ENCODE measurements around the gene ZNF775. TPM values are rescaled to one million over a fixed set of nuclear protein-coding genes. Genes with fewer than 3 reads are reported as not detected.

The ZNF775 gene
- polyA plus RNA-seq, 1 donor (not counting 4 experiments of a cell fraction or from before 2014, with no cell fraction given): 1.0 TPM

DNA sequence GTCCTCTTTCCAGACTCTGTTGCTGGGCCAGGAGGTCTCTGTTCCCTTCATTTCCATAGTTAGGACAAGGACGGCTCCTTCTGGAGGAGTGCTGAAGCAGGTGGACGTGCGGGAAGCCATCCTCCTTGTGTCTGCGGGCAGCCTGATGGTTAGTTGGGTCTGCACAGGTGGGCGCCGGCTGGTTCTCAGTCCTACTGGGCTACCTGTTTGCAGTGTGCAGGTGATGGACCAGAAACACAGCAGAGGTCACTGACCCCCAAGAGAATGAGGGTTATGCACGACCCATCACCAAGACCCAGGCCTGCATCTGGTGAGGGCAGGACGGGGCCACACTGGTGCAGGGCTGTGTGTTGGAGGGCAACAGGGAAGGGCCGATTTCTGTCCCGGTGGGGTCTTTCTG is 45.5 kb upstream of the ZNF775 start:
- FAIRE-seq (no peak), DNase-seq (ENCODE audit: low read depth, low spot score) (no peak)
- no peak overlapping the region for H3K9ac ChIP-seq (ENCODE audit: control insufficient read depth, extremely low read depth, insufficient read depth, low read length)
- no peak overlapping the region for H2AFZ ChIP-seq (ENCODE audit: control insufficient read depth, low read length)
- no peaks in the 10 kb centered on the region for H4K20me1 ChIP-seq (ENCODE audit: control insufficient read depth, extremely low read depth, insufficient read depth, low read length)
- no peaks in the 10 kb centered on the region for H3K9me3 ChIP-seq (ENCODE audit: control insufficient read depth, low read depth, low read length)
- H3K27ac ChIP-seq (ENCODE audit: control insufficient read depth, insufficient read depth, low read length): no peak overlapping the region
- H3K36me3 ChIP-seq (ENCODE audit: control insufficient read depth in 2 of 2, extremely low read depth in 1 of 2, insufficient read depth in 2 of 2, low read length in 2 of 2): no peaks in the 10 kb centered on the region
- no peaks in the 10 kb centered on the region for H3K79me2 ChIP-seq (ENCODE audit: control insufficient read depth, insufficient read depth, low read length)
- no peak overlapping the region for H3K4me3 ChIP-seq (ENCODE audit: control insufficient read depth in 2 of 3, extremely low read depth in 1 of 3, insufficient read depth in 2 of 3, low read depth in 1 of 3, low read length in 3 of 3)
- no peaks in the 10 kb centered on the region for H3K9me1 ChIP-seq (ENCODE audit: control insufficient read depth, extremely low read depth, insufficient read depth, low read length)
- H3K27me3 ChIP-seq (ENCODE audit: control insufficient read depth, extremely low read depth, insufficient read depth, low read length): no peaks in the 10 kb centered on the region
- H3K4me2 ChIP-seq (ENCODE audit: control insufficient read depth, extremely low read depth, insufficient read depth, low read depth, low read length): no peak overlapping the region
- dilution Hi-C loops (cut with MboI; ENCODE audit: extremely low pct_ligation_motif_present, low sequenced_read_pairs): no loop called here
- no peak for TF ChIP-seq EZH2 (IDR thresholded peaks at IDR 0.05; ENCODE audit: low read length)
- TF ChIP-seq, protein P1, sequence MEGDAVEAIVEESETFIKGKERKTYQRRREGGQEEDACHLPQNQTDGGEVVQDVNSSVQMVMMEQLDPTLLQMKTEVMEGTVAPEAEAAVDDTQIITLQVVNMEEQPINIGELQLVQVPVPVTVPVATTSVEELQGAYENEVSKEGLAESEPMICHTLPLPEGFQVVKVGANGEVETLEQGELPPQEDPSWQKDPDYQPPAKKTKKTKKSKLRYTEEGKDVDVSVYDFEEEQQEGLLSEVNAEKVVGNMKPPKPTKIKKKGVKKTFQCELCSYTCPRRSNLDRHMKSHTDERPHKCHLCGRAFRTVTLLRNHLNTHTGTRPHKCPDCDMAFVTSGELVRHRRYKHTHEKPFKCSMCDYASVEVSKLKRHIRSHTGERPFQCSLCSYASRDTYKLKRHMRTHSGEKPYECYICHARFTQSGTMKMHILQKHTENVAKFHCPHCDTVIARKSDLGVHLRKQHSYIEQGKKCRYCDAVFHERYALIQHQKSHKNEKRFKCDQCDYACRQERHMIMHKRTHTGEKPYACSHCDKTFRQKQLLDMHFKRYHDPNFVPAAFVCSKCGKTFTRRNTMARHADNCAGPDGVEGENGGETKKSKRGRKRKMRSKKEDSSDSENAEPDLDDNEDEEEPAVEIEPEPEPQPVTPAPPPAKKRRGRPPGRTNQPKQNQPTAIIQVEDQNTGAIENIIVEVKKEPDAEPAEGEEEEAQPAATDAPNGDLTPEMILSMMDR (optimal IDR thresholded peaks at IDR 0.05 in 1 of 3, IDR thresholded peaks at IDR 0.05 in 1 of 3, conservative IDR thresholded peaks at IDR 0.05 in 1 of 3; ENCODE audit: extremely low read depth in 1 of 3, insufficient read depth in 2 of 3, low read length in 3 of 3): no peak
- H3K4me1 ChIP-seq (ENCODE audit: control insufficient read depth, extremely low read depth, insufficient read depth, low read length): no peaks in the 10 kb centered on the region

DNA sequence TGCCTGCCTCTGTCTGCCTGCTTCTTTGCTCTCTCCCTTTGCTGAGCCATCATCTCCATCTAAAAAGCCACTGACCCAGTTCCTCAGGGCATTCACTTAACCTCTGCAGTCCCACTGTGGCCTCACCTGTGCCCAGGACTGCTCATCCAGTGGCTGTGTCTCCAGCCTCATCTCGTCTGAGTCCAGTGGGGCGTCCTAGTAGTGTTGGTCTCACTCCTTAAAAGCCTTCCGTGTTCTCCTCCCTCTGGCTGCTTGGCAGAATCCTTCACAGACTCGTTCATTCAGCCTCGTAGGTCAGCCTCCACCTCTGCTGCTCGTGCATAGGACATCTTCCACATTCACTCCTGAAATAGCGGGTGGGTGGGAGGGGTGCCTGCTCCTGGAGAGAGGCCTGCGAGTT is 45.0 kb upstream of the ZNF775 start:
- FAIRE-seq (no peak), DNase-seq (ENCODE audit: low read depth, low spot score) (no peak)
- no peaks in the 10 kb centered on the region for H3K79me2 ChIP-seq (ENCODE audit: control insufficient read depth, insufficient read depth, low read length)
- no peak overlapping the region for H3K4me3 ChIP-seq (ENCODE audit: control insufficient read depth in 2 of 3, extremely low read depth in 1 of 3, insufficient read depth in 2 of 3, low read depth in 1 of 3, low read length in 3 of 3)
- TF ChIP-seq EZH2 (IDR thresholded peaks at IDR 0.05; ENCODE audit: low read length): no peak
- TF ChIP-seq, protein P1 (optimal IDR thresholded peaks at IDR 0.05 in 1 of 3, IDR thresholded peaks at IDR 0.05 in 1 of 3, conservative IDR thresholded peaks at IDR 0.05 in 1 of 3; ENCODE audit: extremely low read depth in 1 of 3, insufficient read depth in 2 of 3, low read length in 3 of 3): no peak
- no peaks in the 10 kb centered on the region for H3K9me1 ChIP-seq (ENCODE audit: control insufficient read depth, extremely low read depth, insufficient read depth, low read length)
- dilution Hi-C loops (cut with MboI; ENCODE audit: extremely low pct_ligation_motif_present, low sequenced_read_pairs): no loop called here
- peaks cover under 1% of the 10 kb centered on the region for H3K27me3 ChIP-seq (ENCODE audit: control insufficient read depth, extremely low read depth, insufficient read depth, low read length)
- H3K4me1 ChIP-seq (ENCODE audit: control insufficient read depth, extremely low read depth, insufficient read depth, low read length): no peaks in the 10 kb centered on the region
- no peak overlapping the region for H3K9ac ChIP-seq (ENCODE audit: control insufficient read depth, extremely low read depth, insufficient read depth, low read length)
- H3K9me3 ChIP-seq (ENCODE audit: control insufficient read depth, low read depth, low read length): no peaks in the 10 kb centered on the region
- no peak overlapping the region for H3K4me2 ChIP-seq (ENCODE audit: control insufficient read depth, extremely low read depth, insufficient read depth, low read depth, low read length)
- no peaks in the 10 kb centered on the region for H4K20me1 ChIP-seq (ENCODE audit: control insufficient read depth, extremely low read depth, insufficient read depth, low read length)
- H3K27ac ChIP-seq (ENCODE audit: control insufficient read depth, insufficient read depth, low read length): no peak overlapping the region
- H3K36me3 ChIP-seq (ENCODE audit: control insufficient read depth in 2 of 2, extremely low read depth in 1 of 2, insufficient read depth in 2 of 2, low read length in 2 of 2): no peaks in the 10 kb centered on the region
- H2AFZ ChIP-seq (ENCODE audit: control insufficient read depth, low read length): no peak overlapping the region

All from keratinocyte (primary cell).